ENCODE measurements around the gene SYT13. TPM values are rescaled to one million over a fixed set of nuclear protein-coding genes. Genes with fewer than 3 reads are reported as not detected.

SYT13 gene
- total RNA-seq, 2 donors from 2014 or later = 23.4 to 31.5 TPM

- DNase-seq = no peak
- no peak overlapping the region for H3K4me3 ChIP-seq
- H3K27me3 ChIP-seq = no peaks in the 10 kb centered on the region
- intact Hi-C loops (cut with DNase I) = no loop called here
- no peaks in the 10 kb centered on the region for H3K36me3 ChIP-seq
- no peak for TF ChIP-seq CTCF (IDR thresholded peaks at IDR 0.05)
- no peak overlapping the region for H3K9ac ChIP-seq (ENCODE audit: low read depth in 2 of 2, low read length in 2 of 2)
- no peak overlapping the region for H3K27ac ChIP-seq
- H3K4me1 ChIP-seq = no peaks in the 10 kb centered on the region
- H3K9me3 ChIP-seq = no peaks in the 10 kb centered on the region
These were observed 62.6 kb downstream of the SYT13 start for GRCh38 chr11:45223496-45223895.

GRCh38 chr11:45219411-45219810 lies 66.7 kb downstream of the SYT13 start:
- no peak for TF ChIP-seq CTCF (IDR thresholded peaks at IDR 0.05)
- no peaks in the 10 kb centered on the region for H3K9me3 ChIP-seq
- no peaks in the 10 kb centered on the region for H3K36me3 ChIP-seq
- no peak overlapping the region for H3K4me3 ChIP-seq
- intact Hi-C loops (cut with DNase I) = no loop called here
- no peak for DNase-seq
- no peaks in the 10 kb centered on the region for H3K4me1 ChIP-seq
- H3K27ac ChIP-seq = no peak overlapping the region
- H3K27me3 ChIP-seq = no peaks in the 10 kb centered on the region
- H3K9ac ChIP-seq (ENCODE audit: low read depth in 2 of 2, low read length in 2 of 2) = no peak overlapping the region

GRCh38 chr11:45218705-45219104 lies 67.4 kb downstream of the SYT13 start:
- Histone ChIP-seq H3K4me1 (no peaks in the 10 kb centered on the region), H3K27me3 (no peaks in the 10 kb centered on the region), H3K9me3 (no peaks in the 10 kb centered on the region), H3K36me3 (no peaks in the 10 kb centered on the region), H3K27ac (no peak overlapping the region), H3K9ac (ENCODE audit: low read depth in 2 of 2, low read length in 2 of 2) (no peak overlapping the region), H3K4me3 (no peak overlapping the region)
- TF ChIP-seq CTCF (IDR thresholded peaks at IDR 0.05) = no peak
- intact Hi-C loops (cut with DNase I) = no loop called here
- DNase-seq = no peak

- DNase-seq = no peak
- no peaks in the 10 kb centered on the region for H3K27me3 ChIP-seq
- no peaks in the 10 kb centered on the region for H3K4me1 ChIP-seq
- TF ChIP-seq CTCF (IDR thresholded peaks at IDR 0.05) = no peak
- H3K27ac ChIP-seq = no peak overlapping the region
- intact Hi-C loops (cut with DNase I) = no loop called here
- no peak overlapping the region for H3K9ac ChIP-seq (ENCODE audit: low read depth in 2 of 2, low read length in 2 of 2)
- H3K4me3 ChIP-seq = no peak overlapping the region
- H3K36me3 ChIP-seq = no peaks in the 10 kb centered on the region
- no peaks in the 10 kb centered on the region for H3K9me3 ChIP-seq
These were observed 68.2 kb downstream of the SYT13 start for GRCh38 chr11:45217991-45218390.

- Histone ChIP-seq H3K27ac (no peak overlapping the region), H3K9ac (ENCODE audit: low read depth in 2 of 2, low read length in 2 of 2) (no peak overlapping the region), H3K4me1 (no peaks in the 10 kb centered on the region), H3K4me3 (no peak overlapping the region), H3K27me3 (no peaks in the 10 kb centered on the region), H3K36me3 (no peaks in the 10 kb centered on the region), H3K9me3 (no peaks in the 10 kb centered on the region)
- TF ChIP-seq CTCF (IDR thresholded peaks at IDR 0.05) = no peak
- no peak for DNase-seq
- intact Hi-C loops (cut with DNase I) = no loop called here
These were observed 69.2 kb downstream of the SYT13 start for GRCh38 chr11:45216901-45217300.

- Histone ChIP-seq H3K4me1 (no peaks in the 10 kb centered on the region), H3K27ac (no peak overlapping the region), H3K36me3 (no peaks in the 10 kb centered on the region), H3K4me3 (no peak overlapping the region), H3K9ac (ENCODE audit: low read depth in 2 of 2, low read length in 2 of 2) (no peak overlapping the region), H3K9me3 (no peaks in the 10 kb centered on the region), H3K27me3 (no peaks in the 10 kb centered on the region)
- no peak for TF ChIP-seq CTCF (IDR thresholded peaks at IDR 0.05)
- no peak for DNase-seq
- intact Hi-C loops (cut with DNase I) = no loop called here
These were observed 70.1 kb downstream of the SYT13 start for GRCh38 chr11:45216031-45216430.
